ENCODE measurements around the gene GNG4.
"Not testable (repeated sequence)": the region's sequence is repeated elsewhere in the genome, so short reads cannot be mapped to it uniquely, and the experiment has no call there.

Gene GNG4

DNA sequence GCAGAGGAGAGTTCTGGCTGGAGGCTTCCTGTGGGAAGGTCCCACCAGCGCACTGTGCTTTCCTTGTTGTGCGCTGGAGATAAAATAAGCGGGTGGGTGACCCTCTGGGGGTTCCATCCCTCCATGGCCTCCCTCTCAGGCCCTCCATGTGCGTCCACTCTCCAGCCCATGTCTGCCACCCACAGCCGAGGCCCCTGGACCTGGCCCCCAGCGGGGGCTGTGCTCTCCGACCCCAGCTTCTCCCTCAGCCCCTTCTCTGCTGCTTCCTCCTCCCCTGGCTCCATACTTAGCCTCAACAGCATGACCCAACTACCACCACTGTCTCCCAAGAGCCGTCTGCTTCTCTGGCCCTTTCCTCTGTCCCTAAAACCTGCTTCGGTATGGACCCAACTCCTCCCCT lies 61.4 kb downstream of the GNG4 start:
- no peak for DNase-seq (ENCODE audit: extremely low read depth in 1 of 2, low read depth in 1 of 2)

DNA sequence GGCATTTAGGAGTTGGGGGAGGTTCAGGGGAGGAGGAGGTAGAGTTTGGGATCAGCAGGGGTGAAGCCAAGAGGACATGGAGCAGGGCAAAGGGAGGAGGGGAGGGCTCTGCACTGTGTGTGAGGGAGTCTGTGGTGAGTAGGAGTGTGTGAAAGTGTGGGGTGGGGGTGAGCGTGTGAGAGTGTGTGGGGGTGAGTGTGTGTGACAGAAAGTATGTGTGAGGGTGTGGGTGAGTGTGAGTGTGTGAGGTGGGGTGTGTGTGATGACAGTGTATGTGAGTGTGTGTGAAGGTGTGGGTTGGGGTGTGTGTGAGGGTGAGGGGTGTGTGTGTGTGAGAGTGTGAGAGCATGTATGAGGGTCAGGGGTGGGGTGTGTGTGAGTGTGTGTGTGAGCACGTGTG lies 62.6 kb downstream of the GNG4 start:
- no peak for DNase-seq (ENCODE audit: extremely low read depth in 1 of 2, low read depth in 1 of 2)

DNA sequence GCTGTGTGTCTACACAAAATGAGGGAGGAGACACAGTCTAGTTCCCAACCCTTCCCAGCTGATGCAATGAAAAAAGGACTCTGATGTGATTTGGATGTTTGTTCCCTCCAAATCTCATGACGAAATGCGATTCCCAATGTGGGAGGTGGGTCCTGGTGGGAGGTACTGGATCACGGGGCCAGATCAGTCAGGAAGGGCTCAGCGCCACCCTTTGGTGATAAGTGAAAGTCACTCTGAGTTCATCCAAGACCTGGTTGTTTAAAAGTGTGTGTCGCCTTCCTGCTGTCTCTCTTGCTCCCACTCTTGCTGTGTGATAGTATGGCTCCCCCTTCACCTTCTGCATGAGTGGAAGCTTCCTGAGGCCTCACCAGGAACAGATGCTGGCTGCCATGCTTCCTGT lies 63.2 kb downstream of the GNG4 start:
- no peak for DNase-seq (ENCODE audit: extremely low read depth in 1 of 2, low read depth in 1 of 2)

DNA sequence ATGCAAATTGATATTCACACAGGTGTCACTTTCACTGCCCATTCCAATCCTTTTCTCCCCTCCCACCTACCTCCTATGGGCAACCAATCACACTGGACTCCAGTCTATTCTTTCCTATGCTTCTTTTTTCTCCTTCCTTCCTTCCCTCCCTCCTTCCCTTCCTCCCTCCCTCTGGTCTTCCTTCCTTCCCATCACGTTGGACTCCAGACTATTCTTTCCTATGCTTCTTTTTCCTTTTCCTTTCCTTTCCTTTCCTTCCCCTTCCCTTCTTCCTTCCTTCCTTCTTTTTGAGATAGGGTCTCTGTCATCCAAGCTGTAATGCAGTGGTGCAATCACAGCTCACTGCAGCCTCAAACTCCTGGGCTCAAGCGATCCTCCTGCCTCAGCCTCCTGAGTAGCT lies 64.6 kb downstream of the GNG4 start:
- DNase-seq (ENCODE audit: extremely low read depth in 1 of 2, low read depth in 1 of 2) = no peak

GRCh38 chr1:235583511-235584001 lies 66.0 kb downstream of the GNG4 start:
- no peak for DNase-seq (ENCODE audit: extremely low read depth in 1 of 2, low read depth in 1 of 2)

DNA sequence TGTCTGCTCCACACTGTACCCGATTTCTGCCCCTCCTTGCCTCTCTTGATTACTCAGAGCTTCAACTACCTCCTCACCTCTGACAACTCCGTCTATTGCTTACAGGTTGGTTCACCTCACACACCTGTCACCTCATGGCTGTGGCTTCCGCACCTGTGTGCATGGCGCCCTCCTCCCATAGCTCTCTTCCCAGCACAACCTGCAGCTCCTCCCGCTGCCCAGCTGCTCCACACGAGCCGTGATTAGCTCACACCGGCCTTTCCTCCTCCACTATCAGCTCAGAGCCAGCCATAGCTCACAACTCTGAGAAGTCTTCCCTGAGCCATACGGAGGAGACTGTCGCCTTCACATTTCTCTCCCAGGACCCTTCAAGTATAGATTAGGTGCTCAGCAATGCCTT lies 67.5 kb downstream of the GNG4 start:
- DNase-seq (ENCODE audit: extremely low read depth in 1 of 2, low read depth in 1 of 2) = no peak

DNA sequence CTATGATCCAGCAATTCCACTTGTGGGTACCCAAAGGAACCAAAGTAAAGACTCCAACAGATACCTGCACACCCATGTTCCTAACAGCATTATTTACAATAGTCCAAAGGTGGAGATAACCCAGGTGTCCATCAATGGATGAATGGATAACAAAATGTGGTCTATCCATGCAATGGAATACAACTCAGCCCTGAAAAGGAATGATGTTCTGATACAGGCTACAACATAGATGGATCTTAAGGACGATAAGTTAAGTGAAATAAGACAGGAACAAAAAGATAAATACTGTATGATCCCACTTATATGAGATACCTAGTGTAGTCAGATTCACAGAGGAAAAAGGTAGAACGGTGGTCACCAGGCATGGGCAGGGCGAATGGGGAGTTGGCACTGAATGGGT lies 69.7 kb downstream of the GNG4 start:
- DNase-seq (ENCODE audit: extremely low read depth in 1 of 2, low read depth in 1 of 2) = no peak

GRCh38 chr1:235575597-235575996 lies 74.0 kb downstream of the GNG4 start:
- DNase-seq (ENCODE audit: extremely low read depth in 1 of 2, low read depth in 1 of 2) = no peak

- DNase-seq (ENCODE audit: extremely low read depth in 1 of 2, low read depth in 1 of 2) = no peak
Observed at GRCh38 chr1:235573880-235574279, 75.7 kb downstream of the GNG4 start.

- not testable (repeated sequence) for DNase-seq (ENCODE audit: extremely low read depth in 1 of 2, low read depth in 1 of 2)
Observed at GRCh38 chr1:235572971-235573370, 76.6 kb downstream of the GNG4 start.

DNA sequence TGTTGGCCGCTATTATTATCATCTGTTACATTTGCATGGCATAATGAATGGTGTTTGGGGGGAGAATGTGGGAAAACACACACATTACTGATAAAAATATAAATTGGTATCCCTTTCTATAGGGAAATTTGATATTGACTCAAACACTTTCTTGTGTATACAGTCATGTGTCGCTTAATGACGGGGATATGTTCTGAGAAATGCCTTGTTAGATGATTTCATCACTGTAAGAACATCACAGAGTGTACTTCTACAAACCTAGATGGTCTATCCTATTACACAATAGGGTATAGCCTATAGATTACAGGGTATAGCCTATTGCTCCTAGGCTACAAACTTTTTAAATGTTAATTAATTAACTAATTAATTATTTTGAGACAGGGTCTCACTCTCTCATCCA lies 78.1 kb downstream of the GNG4 start:
- no peak for DNase-seq (ENCODE audit: extremely low read depth in 1 of 2, low read depth in 1 of 2)

DNA sequence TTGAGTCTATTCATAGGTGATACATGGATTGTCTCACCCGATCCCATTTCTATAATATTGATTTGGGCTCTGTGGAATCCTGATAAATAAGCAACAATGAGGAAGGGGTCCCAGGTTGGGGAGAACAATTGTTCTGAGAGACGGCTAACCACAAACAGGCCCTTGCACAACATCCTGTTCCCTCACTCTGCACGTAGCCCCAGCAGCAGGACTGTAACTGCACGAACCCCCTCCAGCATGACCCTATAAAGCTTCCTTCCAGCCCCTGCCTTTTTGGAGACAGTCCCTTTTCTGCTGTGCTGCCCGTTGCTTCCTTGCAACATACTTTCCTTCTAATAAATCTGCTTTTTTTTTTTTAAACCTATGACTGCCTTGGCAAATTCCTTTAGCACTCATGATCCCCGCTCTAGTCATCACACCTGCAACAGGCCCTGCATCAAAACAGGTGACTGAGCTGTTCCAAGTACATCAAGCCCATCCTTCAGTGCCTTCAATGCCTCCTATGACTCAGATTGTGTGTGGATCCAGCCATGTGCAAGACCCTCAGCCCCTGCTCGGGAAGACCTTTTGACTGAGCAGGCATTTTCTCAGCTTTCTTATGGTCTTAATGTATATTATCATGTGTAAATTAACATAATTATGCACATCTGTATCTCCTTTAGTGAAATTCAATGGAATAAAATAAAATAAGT lies 81.6 kb downstream of the GNG4 start:
- no peak for DNase-seq (ENCODE audit: extremely low read depth in 1 of 2, low read depth in 1 of 2)

DNA sequence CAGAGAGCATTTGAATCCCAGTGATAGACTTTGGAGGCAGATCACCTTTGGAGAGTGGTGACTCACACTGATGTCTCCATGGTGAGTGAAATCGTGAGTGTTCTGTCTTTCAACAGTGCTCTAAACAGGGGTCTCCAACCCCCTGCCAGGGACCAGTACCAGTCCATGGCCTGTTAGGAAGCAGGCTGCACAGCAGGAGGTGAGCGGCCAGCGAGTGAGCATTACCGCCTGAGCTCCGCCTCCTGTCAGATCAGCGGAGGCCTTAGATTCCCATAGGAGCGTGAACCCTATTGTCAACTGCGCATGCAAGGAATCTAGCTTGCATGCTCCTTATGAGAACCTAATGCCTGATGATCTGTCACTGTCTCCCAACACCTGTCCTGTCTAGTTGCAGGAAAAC lies 83.5 kb downstream of the GNG4 start:
- no peak for DNase-seq (ENCODE audit: extremely low read depth in 1 of 2, low read depth in 1 of 2)

DNA sequence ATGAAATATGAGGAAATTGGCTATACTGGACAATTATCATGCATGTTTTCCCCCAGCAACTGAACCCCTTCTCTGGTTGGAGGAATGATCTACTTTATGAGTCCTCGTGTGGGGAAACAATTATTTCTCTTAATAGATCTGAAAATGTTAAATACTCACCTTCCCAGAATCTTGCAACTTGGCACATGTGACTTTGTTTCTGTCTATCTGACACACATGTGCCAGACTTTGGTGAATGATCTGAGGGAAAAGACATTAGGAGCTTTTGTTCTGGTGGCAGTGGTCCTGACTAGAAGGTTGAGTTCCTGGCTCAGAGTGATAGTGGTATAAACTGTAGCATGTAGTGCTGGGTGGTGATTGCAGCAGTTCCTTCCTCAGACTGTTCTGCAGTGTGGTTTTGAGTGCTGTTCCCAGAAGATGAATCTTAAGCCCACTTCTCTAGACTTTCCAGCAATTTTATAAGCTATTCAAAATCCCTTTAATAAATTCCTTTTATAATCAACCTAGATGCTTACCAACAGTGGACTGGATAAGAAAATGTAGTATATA lies 86.0 kb downstream of the GNG4 start:
- DNase-seq (ENCODE audit: extremely low read depth in 1 of 2, low read depth in 1 of 2) = no peak

DNA sequence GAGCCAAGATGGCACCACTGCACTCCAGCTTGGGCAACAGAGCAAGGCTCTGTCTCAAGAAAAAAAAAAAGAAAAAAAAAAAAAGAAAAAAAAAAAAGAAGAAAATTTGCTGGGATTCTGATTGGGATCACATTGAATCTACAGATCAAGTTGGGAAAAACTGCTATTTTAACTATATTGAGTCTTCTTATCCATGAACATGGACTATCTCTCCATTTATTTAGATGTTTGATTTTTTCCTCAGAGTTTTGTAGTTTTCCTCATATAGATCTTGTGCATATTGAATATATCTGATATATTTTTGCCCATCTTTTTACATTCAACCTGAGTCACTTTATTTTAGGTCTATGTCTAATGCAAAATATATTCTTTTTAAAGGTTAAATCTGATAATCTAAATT lies 87.0 kb downstream of the GNG4 start:
- DNase-seq (ENCODE audit: extremely low read depth in 1 of 2, low read depth in 1 of 2) = no peak

DNA sequence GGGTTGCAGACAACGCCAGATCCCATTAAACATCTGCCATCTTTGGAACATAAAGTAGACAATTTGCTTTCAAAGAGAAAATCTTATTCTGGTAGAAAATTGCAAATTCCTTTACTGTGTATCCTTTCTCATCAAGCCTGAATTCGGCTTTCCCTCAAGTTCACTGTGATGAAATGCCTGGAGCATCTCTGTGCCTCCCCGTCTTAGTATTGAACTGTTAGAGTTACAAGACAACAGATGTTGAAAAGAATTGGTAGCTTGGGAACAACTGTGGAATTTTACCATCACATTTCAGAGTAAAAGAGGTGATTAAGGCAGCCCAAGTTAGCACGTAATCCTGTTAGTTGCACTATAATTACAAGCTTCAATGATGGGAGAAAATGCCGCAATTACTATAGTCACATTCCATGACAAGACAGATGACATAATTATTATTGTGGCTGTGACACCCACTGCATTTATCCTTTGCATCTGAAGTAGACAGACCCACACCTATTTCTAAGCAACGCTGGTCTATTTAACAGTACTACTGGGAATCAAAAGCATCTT lies 90.9 kb downstream of the GNG4 start:
- no peak for DNase-seq (ENCODE audit: extremely low read depth in 1 of 2, low read depth in 1 of 2)

DNA sequence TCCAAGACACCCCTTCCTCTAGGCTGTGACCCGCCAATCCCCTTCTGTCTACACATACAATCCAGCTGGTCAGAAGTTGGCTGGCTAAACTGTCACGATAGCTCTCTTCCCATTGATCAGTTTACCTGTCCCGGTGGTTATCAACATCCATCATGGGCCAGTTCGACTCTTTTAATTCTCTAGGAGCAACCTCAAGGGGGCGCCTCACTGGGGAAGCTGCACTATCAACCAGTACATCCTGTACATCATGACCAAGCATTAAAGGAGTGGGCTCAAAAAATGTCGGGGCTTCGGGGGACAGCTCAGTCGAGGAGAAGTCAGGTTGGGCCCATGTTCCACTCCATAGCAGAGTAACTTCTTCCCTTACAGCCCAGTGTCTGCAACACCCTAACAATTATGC lies 92.1 kb downstream of the GNG4 start:
- no peak for DNase-seq (ENCODE audit: extremely low read depth in 1 of 2, low read depth in 1 of 2)

GRCh38 chr1:235556807-235557206 lies 92.8 kb downstream of the GNG4 start:
- DNase-seq (ENCODE audit: extremely low read depth in 1 of 2, low read depth in 1 of 2) = no peak

GRCh38 chr1:235553112-235553551 lies 96.5 kb downstream of the GNG4 start:
- DNase-seq (ENCODE audit: extremely low read depth in 1 of 2, low read depth in 1 of 2) = no peak

GRCh38 chr1:235552146-235552716 lies 97.4 kb downstream of the GNG4 start:
- DNase-seq (ENCODE audit: extremely low read depth in 1 of 2, low read depth in 1 of 2) = no peak

DNA sequence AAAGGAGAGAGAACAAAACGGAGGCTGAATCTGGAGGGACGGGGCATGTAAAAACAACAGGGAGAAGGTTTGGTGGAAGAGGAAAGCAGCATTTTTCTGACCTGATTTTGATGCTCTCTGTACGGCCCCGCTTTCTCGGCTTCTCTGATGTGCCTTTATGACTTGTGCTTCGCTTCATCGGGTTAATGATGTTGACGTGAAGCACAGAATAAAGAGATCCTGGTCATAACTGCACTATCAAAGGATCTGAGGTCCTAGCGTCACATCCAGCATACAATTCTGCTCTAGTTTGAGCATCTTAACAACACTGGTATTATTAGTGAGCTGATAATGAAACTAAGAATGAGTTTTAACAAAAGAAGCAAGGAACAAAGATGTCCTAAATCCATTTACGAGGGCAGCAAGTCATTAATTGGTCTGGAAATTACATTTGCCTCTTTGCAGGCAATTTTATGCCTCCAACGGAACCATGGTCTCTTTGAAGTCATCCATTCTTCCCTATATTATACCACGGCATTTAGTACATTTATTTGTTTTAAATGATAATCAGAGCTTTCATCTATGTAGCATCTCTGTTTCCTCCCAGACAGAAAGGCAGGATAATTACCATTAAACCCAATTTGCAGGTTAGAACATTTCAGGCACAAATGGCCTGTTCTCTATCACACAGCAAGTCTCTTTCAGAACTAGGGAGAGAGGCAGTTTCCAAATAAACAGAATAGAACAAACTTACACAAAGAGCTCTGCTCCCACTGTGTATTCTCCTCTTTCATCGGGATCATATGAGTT lies 100.0 kb downstream of the GNG4 start:
- DNase-seq (ENCODE audit: extremely low read depth in 1 of 2, low read depth in 1 of 2) = no peak
